WTC11 (cell line): Measurements from ENCODE around the gene ZBTB7C. TPM values are rescaled to one million over a fixed set of nuclear protein-coding genes. Genes with fewer than 3 reads are reported as not detected.

ENCODE experiments used
- ATAC-seq: fragments of 200-7000 bp; cut with Tn5 transposase; 2 replicates; pipeline ENCODE4 v1.10.0; 2021; ENCODE audit warnings: mild to moderate bottlenecking, moderate library complexity
- CTCF ChIA-PET: fragments of 300-600 bp; sonication (Branson Sonifier 250); formaldehyde crosslinking; loops from one replicate; lab custom pipeline; 2021; ENCODE audit warnings: antibody characterized with exemption; lab: Charles Lee
- POLR2A ChIA-PET: fragments of 350-600 bp; sonication (Branson Sonifier 250); formaldehyde crosslinking; loops from one replicate; lab custom pipeline; 2021; ENCODE audit warnings: antibody characterized with exemption; lab: Charles Lee
- DNase-seq: peaks from one replicate; pipeline ENCODE4 v3.0.0; 2021; ENCODE audit warnings: low spot score
- H3K27ac Mint-ChIP-seq: 2 replicates; pipeline ENCODE4 v1.8.0; 2021; ENCODE audit warnings: mixed read lengths
- H3K27me3 Mint-ChIP-seq: 2 replicates; pipeline ENCODE4 v1.8.0; 2021; ENCODE audit warnings: low read depth, mild to moderate bottlenecking, moderate library complexity, mixed read lengths
- H3K36me3 Mint-ChIP-seq: 2 replicates; pipeline ENCODE4 v1.8.0; 2021; ENCODE audit warnings: mixed read lengths
- H3K4me1 Mint-ChIP-seq: 2 replicates; pipeline ENCODE4 v1.8.0; 2022; ENCODE audit warnings: mixed read lengths
- H3K4me3 Mint-ChIP-seq: 2 replicates; pipeline ENCODE4 v1.8.0; 2021; ENCODE audit warnings: mild to moderate bottlenecking, moderate library complexity, mixed read lengths
- H3K9me3 Mint-ChIP-seq: 2 replicates; pipeline ENCODE4 v1.8.0; 2021; ENCODE audit warnings: mixed read lengths
- CTCF ChIP-seq: fragments of 200-600 bp; IDR thresholded peaks from 2 replicates; pipeline ENCODE4 v1.8.0; 2022; ENCODE audit warnings: antibody characterized with exemption
- ERG ChIP-seq: fragments of 250-450 bp; sonication (Bioruptor Pico); IDR thresholded peaks from 2 replicates; pipeline ENCODE4 v1.8.0; 2021; ENCODE audit warnings: mild to moderate bottlenecking
- ESRRA ChIP-seq: sonication (generic); formaldehyde crosslinking; IDR thresholded peaks from 2 replicates; pipeline ENCODE4 v1.8.1; 2022; ENCODE audit warnings: mild to moderate bottlenecking, missing genetic modification reagents, borderline replicate concordance
- FOXP1 ChIP-seq: sonication (generic); formaldehyde crosslinking; IDR thresholded peaks from 2 replicates; pipeline ENCODE4 v1.8.0; 2022; ENCODE audit warnings: missing genetic modification reagents, mild to moderate bottlenecking, moderate library complexity, borderline replicate concordance
- GRHL2 ChIP-seq: fragments of 250-450 bp; sonication (Bioruptor Pico); IDR thresholded peaks from 2 replicates; pipeline ENCODE4 v1.8.0; 2022; ENCODE audit warnings: mild to moderate bottlenecking, moderate library complexity; ENCODE audit not compliant: insufficient replicate concordance, severe bottlenecking
- HMGA2 ChIP-seq: fragments of 250-450 bp; sonication (Bioruptor Pico); IDR thresholded peaks from 2 replicates; pipeline ENCODE4 v1.4.0; 2021; ENCODE audit warnings: mild to moderate bottlenecking, moderate library complexity
- MLX ChIP-seq: sonication (generic); formaldehyde crosslinking; IDR thresholded peaks from 2 replicates; pipeline ENCODE4 v1.8.1; 2023; ENCODE audit warnings: mild to moderate bottlenecking, missing genetic modification reagents, moderate library complexity
- NR3C1 ChIP-seq: sonication (generic); formaldehyde crosslinking; conservative IDR thresholded peaks from 2 replicates; pipeline ENCODE4 v1.8.1; 2023; ENCODE audit warnings: low read depth, mild to moderate bottlenecking, missing genetic modification reagents
- SP1 ChIP-seq: sonication (generic); formaldehyde crosslinking; conservative IDR thresholded peaks from 2 replicates; pipeline ENCODE4 v1.8.1; 2022; ENCODE audit warnings: missing genetic modification reagents
- TEAD4 ChIP-seq: sonication (generic); formaldehyde crosslinking; IDR thresholded peaks from 2 replicates; pipeline ENCODE4 v1.8.0; 2022; ENCODE audit warnings: mild to moderate bottlenecking, missing genetic modification reagents
- USF2 ChIP-seq: sonication (generic); formaldehyde crosslinking; IDR thresholded peaks from 2 replicates; pipeline ENCODE4 v1.8.1; 2023; ENCODE audit warnings: mild to moderate bottlenecking, missing genetic modification reagents, moderate library complexity
- ZBTB43 ChIP-seq: sonication (generic); formaldehyde crosslinking; IDR thresholded peaks from 2 replicates; pipeline ENCODE4 v1.8.1; 2023; ENCODE audit warnings: mild to moderate bottlenecking, missing genetic modification reagents
- ZMAT4 ChIP-seq: fragments of 250-450 bp; sonication (Bioruptor Pico); IDR thresholded peaks from 2 replicates; pipeline ENCODE4 v1.9.0; 2021; ENCODE audit warnings: mild to moderate bottlenecking
- ZNF121 ChIP-seq: sonication (generic); formaldehyde crosslinking; IDR thresholded peaks from 2 replicates; pipeline ENCODE4 v1.8.0; 2023; ENCODE audit warnings: missing genetic modification reagents
- ZNF281 ChIP-seq: sonication (generic); formaldehyde crosslinking; IDR thresholded peaks from 2 replicates; pipeline ENCODE4 v1.8.0; 2023; ENCODE audit warnings: mild to moderate bottlenecking, missing genetic modification reagents
- ZNF317 ChIP-seq: sonication (generic); formaldehyde crosslinking; IDR thresholded peaks from 2 replicates; pipeline ENCODE4 v1.8.1; 2023; ENCODE audit warnings: low read depth, mild to moderate bottlenecking, moderate library complexity, missing genetic modification reagents, borderline replicate concordance
- ZNF416 ChIP-seq: fragments of 250-450 bp; sonication (Bioruptor Pico); IDR thresholded peaks from 2 replicates; pipeline ENCODE4 v1.9.0; 2021; ENCODE audit warnings: mild to moderate bottlenecking, inconsistent platforms
- ZNF423 ChIP-seq: fragments of 250-450 bp; sonication (Bioruptor Pico); IDR thresholded peaks from 2 replicates; pipeline ENCODE4 v2.1.2; 2022; ENCODE audit warnings: mild to moderate bottlenecking, moderate library complexity
- ZNF512 ChIP-seq: sonication (generic); formaldehyde crosslinking; IDR thresholded peaks from 2 replicates; pipeline ENCODE4 v1.8.1; 2022; ENCODE audit warnings: missing genetic modification reagents, borderline replicate concordance
- ZNF671 ChIP-seq: fragments of 250-450 bp; sonication (Bioruptor Pico); IDR thresholded peaks from 2 replicates; pipeline ENCODE4 v1.8.0; 2021; ENCODE audit warnings: mild to moderate bottlenecking
- total RNA-seq: library from RNA; stranded (reverse); gene quantifications from 3 replicates; pipeline ENCODE4 v1.2.3, GENCODE V29; 2021

ZBTB7C gene
- total RNA-seq, 1 experiment from 2014 or later = 0.48 TPM

GRCh38 chr18:48292782-48293424, 116.3 kb downstream of the ZBTB7C start:
- H3K27me3 Mint-ChIP-seq = no peaks in the 10 kb centered on the region
- H3K36me3 Mint-ChIP-seq = no peaks in the 10 kb centered on the region
- H3K27ac Mint-ChIP-seq = no peak overlapping the region
- H3K9me3 Mint-ChIP-seq = peaks cover 3% of the 10 kb centered on the region; the same call in 1 of the 2 replicates
- CTCF ChIA-PET = interaction anchor here (0.5 to 4.5 kb wide), 2 partner anchors 153 to 481 kb away, joined by 3 to 55 read pairs; no protein-coding TSS in a partner anchor
- DNase-seq = no peak
- ATAC-seq = no peak
- H3K4me1 Mint-ChIP-seq = peaks cover 23% of the 10 kb centered on the region
- TF ChIP-seq GRHL2 (CRISPR knock-in tag) (no peak), FOXP1 (CRISPR knock-in tag) (no peak), ZNF512 (CRISPR knock-in tag) (no peak), ZNF281 (CRISPR knock-in tag) (no peak), ZBTB43 (CRISPR knock-in tag) (no peak), ZNF121 (CRISPR knock-in tag) (no peak), MLX (no peak), TEAD4 (no peak), HMGA2 (no peak), ZNF423 (CRISPR knock-in tag) (no peak), ZNF317 (CRISPR knock-in tag) (no peak), NR3C1 (CRISPR knock-in tag) (no peak), ZNF671 (CRISPR knock-in tag) (no peak), ZNF416 (CRISPR knock-in tag) (no peak), ERG (CRISPR knock-in tag) (no peak), ZMAT4 (no peak), ESRRA (CRISPR knock-in tag) (no peak)
- TF ChIP-seq, all 79 proteins: peak for 0
- no peak overlapping the region for H3K4me3 Mint-ChIP-seq
- POLR2A ChIA-PET = no interaction called here

GRCh38 chr18:48292229-48292628, 117.0 kb downstream of the ZBTB7C start:
- H3K27me3 Mint-ChIP-seq = no peaks in the 10 kb centered on the region
- ATAC-seq (no peak), DNase-seq (no peak)
- CTCF ChIA-PET = interaction anchor here (0.5 to 4.5 kb wide), 2 partner anchors 154 to 481 kb away, joined by 3 to 55 read pairs; no protein-coding TSS in a partner anchor
- POLR2A ChIA-PET = no interaction called here
- no peak overlapping the region for H3K27ac Mint-ChIP-seq
- no peak overlapping the region for H3K4me3 Mint-ChIP-seq
- H3K9me3 Mint-ChIP-seq = peaks cover 3% of the 10 kb centered on the region; the same call in 1 of the 2 replicates
- no peaks in the 10 kb centered on the region for H3K36me3 Mint-ChIP-seq
- peaks cover 23% of the 10 kb centered on the region for H3K4me1 Mint-ChIP-seq
- TF ChIP-seq USF2 (CRISPR knock-in tag) (no peak), CTCF (no peak), SP1 (CRISPR knock-in tag) (no peak)
